Measurements from ENCODE around the gene ARID3A. TPM values are rescaled to one million over a fixed set of nuclear protein-coding genes. Genes with fewer than 3 reads are reported as not detected.

ARID3A gene
- total and polyA plus RNA-seq, 2 of the 8 experiments (the other 6 are each of a cell fraction or from before 2014, with no cell fraction given): 40.5 to 77.4 TPM

- no peak for TF ChIP-seq HDAC2 (IDR thresholded peaks at IDR 0.05; ENCODE audit: borderline replicate concordance in 1 of 2, low read depth in 2 of 2, low read length in 2 of 2)
Measured at GRCh38 chr19:961866-962620, 36.2 kb downstream of the ARID3A start (continued).
